HL-60/S4 (cell line): Measurements from ENCODE around the gene HSBP1.

Source experiments
- in situ Hi-C: fragments of 300-500 bp; cut with MboI; formaldehyde crosslinking; loops from 2 replicates; pipeline ENCODE4 v1.14.3; 2022; ENCODE audit warnings: low sequenced_read_pairs

The HSBP1 gene

GRCh38 chr16:83807710-83808572, at the start of gene HSBP1:
Gene HSBP1, plus strand, starts transcription at chr16:83807978. Its CDS starts 99 bp downstream, at chr16:83808077.
- in situ Hi-C loops: no loop called here

GRCh38 chr16:83762141-83762991, 45.4 kb upstream of the HSBP1 start:
- in situ Hi-C loops: no loop called here

- in situ Hi-C loops: no loop called here
Observed at GRCh38 chr16:83762992-83763358, 44.8 kb upstream of the HSBP1 start.

GRCh38 chr16:83768986-83769385, 38.8 kb upstream of the HSBP1 start:
- in situ Hi-C loops: no loop called here

- in situ Hi-C loops: no loop called here
Observed at GRCh38 chr16:83769397-83770008, 38.3 kb upstream of the HSBP1 start.

- in situ Hi-C loops: no loop called here
Observed at GRCh38 chr16:83771306-83771942, 36.4 kb upstream of the HSBP1 start.

- in situ Hi-C loops: no loop called here
Observed at GRCh38 chr16:83772806-83773205, 35.0 kb upstream of the HSBP1 start.

GRCh38 chr16:83774066-83774465, 33.7 kb upstream of the HSBP1 start:
- in situ Hi-C loops: no loop called here

GRCh38 chr16:83776944-83777343, 30.8 kb upstream of the HSBP1 start:
- in situ Hi-C loops: no loop called here

- in situ Hi-C loops: no loop called here
Observed at GRCh38 chr16:83779886-83780285, 27.9 kb upstream of the HSBP1 start.

GRCh38 chr16:83785455-83785854, 22.3 kb upstream of the HSBP1 start:
- in situ Hi-C loops: no loop called here

GRCh38 chr16:83789642-83790401, 18.0 kb upstream of the HSBP1 start:
- in situ Hi-C loops: no loop called here

GRCh38 chr16:83791916-83792315, 15.9 kb upstream of the HSBP1 start:
- in situ Hi-C loops: no loop called here

GRCh38 chr16:83792391-83792790, 15.4 kb upstream of the HSBP1 start:
- in situ Hi-C loops: no loop called here

- in situ Hi-C loops: no loop called here
Observed at GRCh38 chr16:83793179-83793578, 14.6 kb upstream of the HSBP1 start.

- in situ Hi-C loops: no loop called here
Observed at GRCh38 chr16:83794860-83795554, 12.8 kb upstream of the HSBP1 start.

GRCh38 chr16:83797013-83797412, 10.8 kb upstream of the HSBP1 start:
- in situ Hi-C loops: no loop called here

GRCh38 chr16:83799336-83799735, 8.4 kb upstream of the HSBP1 start:
- in situ Hi-C loops: no loop called here

GRCh38 chr16:83802135-83802534, 5.6 kb upstream of the HSBP1 start:
- in situ Hi-C loops: no loop called here
